DND-41 (cell line): ENCODE measurements around the gene ITPR2.

Experiments used
- ATAC-seq: fragments of 200-7000 bp; cut with Tn5 transposase; 3 replicates; pipeline ENCODE4 v1.9.1; 2021; ENCODE audit warnings: low read depth; ENCODE audit not compliant: insufficient read depth
- DNase-seq: peaks from one replicate; pipeline ENCODE4 v3.0.0-alpha.2; 2020
- H2AFZ ChIP-seq: 2 replicates; pipeline ENCODE4 v1.6.0; 2012; ENCODE audit warnings: low read depth, low read length
- H3K27ac ChIP-seq: 2 replicates; pipeline ENCODE4 v1.5.1; 2012; ENCODE audit warnings: low read length, inconsistent platforms
- H3K27me3 ChIP-seq: fragments of 200-600 bp; sonication (generic); 2 replicates; pipeline ENCODE4 v1.6.0; 2012; ENCODE audit warnings: low read length, mild to moderate bottlenecking, inconsistent platforms; ENCODE audit not compliant: insufficient read depth, poor library complexity
- H3K36me3 ChIP-seq: 2 replicates; pipeline ENCODE4 v1.5.1; 2012; ENCODE audit warnings: low read length, inconsistent platforms; ENCODE audit not compliant: insufficient read depth
- H3K4me1 ChIP-seq: 2 replicates; pipeline ENCODE4 v1.5.1; 2012; ENCODE audit warnings: mild to moderate bottlenecking, low read length; ENCODE audit not compliant: insufficient read depth
- H3K4me2 ChIP-seq: 2 replicates; pipeline ENCODE4 v1.6.0; 2012; ENCODE audit warnings: mild to moderate bottlenecking, moderate library complexity, low read length, inconsistent platforms; ENCODE audit not compliant: insufficient read depth
- H3K4me3 ChIP-seq, 2 experiments: fragments of 200-600 bp in 1 of 2; shearing (Covaris generic) in 1 of 2; 2 replicates each; pipeline ENCODE4 v1.5.1; 2012 to 2016; ENCODE audit warnings: inconsistent platforms in 2 of 2, low read length in 2 of 2, mild to moderate bottlenecking in 2 of 2, low read depth in 1 of 2, moderate library complexity in 1 of 2
- H3K79me2 ChIP-seq: 2 replicates; pipeline ENCODE4 v1.6.0; 2012; ENCODE audit warnings: low read length, inconsistent platforms; ENCODE audit not compliant: insufficient read depth
- H3K9ac ChIP-seq: 2 replicates; pipeline ENCODE4 v1.6.0; 2012; ENCODE audit warnings: low read depth, mild to moderate bottlenecking, inconsistent platforms, low read length, moderate library complexity
- H3K9me3 ChIP-seq: 2 replicates; pipeline ENCODE4 v1.5.1; 2012; ENCODE audit warnings: low read length, moderate library complexity, mild to moderate bottlenecking, inconsistent platforms; ENCODE audit not compliant: insufficient read depth, severe bottlenecking
- H4K20me1 ChIP-seq: 2 replicates; pipeline ENCODE4 v1.6.0; 2012; ENCODE audit warnings: low read length; ENCODE audit not compliant: insufficient read depth
- CTCF ChIP-seq: IDR thresholded peaks from 2 replicates; pipeline ENCODE4 v1.5.1; 2012; ENCODE audit warnings: borderline replicate concordance, low read length, moderate library complexity, mild to moderate bottlenecking; ENCODE audit not compliant: poor library complexity, severe bottlenecking; ENCODE audit errors: extremely low read depth
- EZH2 ChIP-seq: IDR thresholded peaks from 3 replicates; pipeline ENCODE4 v1.6.1; 2012; ENCODE audit warnings: borderline replicate concordance, low read depth, mild to moderate bottlenecking, moderate library complexity, low read length, inconsistent platforms; ENCODE audit not compliant: severe bottlenecking

Gene ITPR2

GRCh38 chr12:26492406-26492805, 340.6 kb downstream of the ITPR2 start:
- Histone ChIP-seq H2AFZ (no peak overlapping the region), H3K4me3 (no peak overlapping the region), H3K27me3 (no peaks in the 10 kb centered on the region), H3K4me2 (no peak overlapping the region), H3K79me2 (no peaks in the 10 kb centered on the region), H3K9ac (no peak overlapping the region), H3K9me3 (no peaks in the 10 kb centered on the region), H3K27ac (no peak overlapping the region), H3K4me1 (no peaks in the 10 kb centered on the region), H3K36me3 (peaks cover 38% of the 10 kb centered on the region; the same call in 1 of the 2 replicates), H4K20me1 (no peaks in the 10 kb centered on the region)
- ATAC-seq (no peak), DNase-seq (no peak)
- no peak for TF ChIP-seq EZH2
- no peak for TF ChIP-seq CTCF

GRCh38 chr12:26489908-26490307, 343.1 kb downstream of the ITPR2 start:
- peaks cover 47% of the 10 kb centered on the region; the same call in 1 of the 2 replicates for H3K36me3 ChIP-seq
- H3K9me3 ChIP-seq, result no peaks in the 10 kb centered on the region
- H3K4me1 ChIP-seq, result no peaks in the 10 kb centered on the region
- no peaks in the 10 kb centered on the region for H4K20me1 ChIP-seq
- ATAC-seq (no peak), DNase-seq (no peak)
- TF ChIP-seq EZH2 (no peak), CTCF (no peak)
- no peak overlapping the region for H3K4me3 ChIP-seq
- no peaks in the 10 kb centered on the region for H3K27me3 ChIP-seq
- H3K27ac ChIP-seq, result no peak overlapping the region
- H3K9ac ChIP-seq, result no peak overlapping the region
- no peak overlapping the region for H3K4me2 ChIP-seq
- H2AFZ ChIP-seq, result no peak overlapping the region
- no peaks in the 10 kb centered on the region for H3K79me2 ChIP-seq

GRCh38 chr12:26488351-26488750, 344.6 kb downstream of the ITPR2 start:
- H3K27ac ChIP-seq, result no peak overlapping the region
- H3K4me1 ChIP-seq, result no peaks in the 10 kb centered on the region
- no peak overlapping the region for H3K4me2 ChIP-seq
- TF ChIP-seq EZH2 (no peak), CTCF (no peak)
- H3K79me2 ChIP-seq, result no peaks in the 10 kb centered on the region
- H3K9ac ChIP-seq, result no peak overlapping the region
- H2AFZ ChIP-seq, result no peak overlapping the region
- peaks cover 43% of the 10 kb centered on the region; the same call in 1 of the 2 replicates for H3K36me3 ChIP-seq
- no peak for DNase-seq
- no peaks in the 10 kb centered on the region for H3K9me3 ChIP-seq
- no peaks in the 10 kb centered on the region for H4K20me1 ChIP-seq
- no peak for ATAC-seq
- H3K27me3 ChIP-seq, result no peaks in the 10 kb centered on the region
- H3K4me3 ChIP-seq, result no peak overlapping the region

- Histone ChIP-seq H4K20me1 (no peaks in the 10 kb centered on the region), H3K27ac (no peak overlapping the region), H3K4me1 (no peaks in the 10 kb centered on the region), H3K4me3 (no peak overlapping the region), H2AFZ (no peak overlapping the region), H3K27me3 (no peaks in the 10 kb centered on the region), H3K36me3 (peaks cover 34% of the 10 kb centered on the region), H3K9ac (no peak overlapping the region), H3K79me2 (no peaks in the 10 kb centered on the region), H3K9me3 (no peaks in the 10 kb centered on the region), H3K4me2 (no peak overlapping the region)
- no peak for ATAC-seq
- no peak for DNase-seq
- TF ChIP-seq CTCF (no peak), EZH2 (no peak)
Measured at GRCh38 chr12:26473291-26473690, 359.7 kb downstream of the ITPR2 start.
